Natural killer cell (primary cell): ENCODE measurements around the gene RUSC1. TPM values are rescaled to one million over a fixed set of nuclear protein-coding genes. Genes with fewer than 3 reads are reported as not detected.

Experiments
- total RNA-seq, 4 donors: library from RNA; stranded (reverse); fragments of 120-200 nt in 1 of 4; gene quantifications; one replicate each; pipeline versions ENCODE4 v1.2.3 to v1.2.4, GENCODE V29; 2013 to 2022

Gene RUSC1
- total RNA-seq, 3 donors from 2014 or later (not counting 1 experiment from before 2014, with no cell fraction given), result 20.4 to 24.7 (median 21.5) TPM

Other genes with a start within 250 kb of the RUSC1 start
- gene EFNA3, start 242.1 kb upstream of the RUSC1 start, total RNA-seq, result 1 to 10 TPM in 1 of 3 donors, under 1 TPM in 2; 0.52 to 1.1 (median 0.68) TPM
- gene EFNA1, start 193.0 kb upstream of the RUSC1 start, total RNA-seq, result 1 to 10 TPM; 1.5 to 1.9 (median 1.9) TPM
- gene SLC50A1, start 185.0 kb upstream of the RUSC1 start, total RNA-seq, result 10 to 100 TPM; 31.7 to 33.5 (median 32.7) TPM
- gene DPM3, start 180.4 kb upstream of the RUSC1 start, total RNA-seq, result 10 to 100 TPM; 26.8 to 45.7 (median 41.5) TPM
- 100 to 1,000 TPM in 2 of 3 donors, 10 to 100 TPM in 1; 95.3 to 113 (median 104) TPM for gene KRTCAP2, start 147.6 kb upstream of the RUSC1 start, total RNA-seq
- 1 to 10 TPM in 2 of 3 donors, under 1 TPM in 1; 0.94 to 4.9 (median 2.5) TPM for gene TRIM46, start 147.0 kb upstream of the RUSC1 start, total RNA-seq
- gene THBS3, start 113.0 kb upstream of the RUSC1 start, total RNA-seq, result 10 to 100 TPM; 16.2 to 19.4 (median 18.6) TPM
- 10 to 100 TPM; 22.3 to 28.5 (median 27.9) TPM for gene MTX1, start 112.2 kb upstream of the RUSC1 start, total RNA-seq
- 1 to 10 TPM; 6.9 to 10.0 (median 8.9) TPM for gene ENTREP3, start 65.4 kb upstream of the RUSC1 start, total RNA-seq
- 10 to 100 TPM; 59.7 to 72.1 (median 65.0) TPM for gene SCAMP3, start 58.5 kb upstream of the RUSC1 start, total RNA-seq
- gene CLK2, start 47.4 kb upstream of the RUSC1 start, total RNA-seq, result 10 to 100 TPM; 70.4 to 97.5 (median 84.4) TPM
- 1 to 10 TPM; 2.0 to 3.4 (median 2.6) TPM for gene HCN3, start 43.4 kb upstream of the RUSC1 start, total RNA-seq
- under 1 TPM in 1 of 3 donors, not detected in 2; 0.12 TPM for gene PKLR, start 19.5 kb upstream of the RUSC1 start, total RNA-seq
- 100 to 1,000 TPM; 105 to 110 (median 105) TPM for gene FDPS, start 12.0 kb upstream of the RUSC1 start, total RNA-seq
- gene ASH1L, start 241.9 kb downstream of the RUSC1 start, total RNA-seq, result 10 to 100 TPM; 82.2 to 99.5 (median 91.9) TPM